Measurements from ENCODE around the gene RPL15. TPM values are rescaled to one million over a fixed set of nuclear protein-coding genes. Genes with fewer than 3 reads are reported as not detected.
"Not testable (repeated sequence)": the region's sequence is repeated elsewhere in the genome, so short reads cannot be mapped to it uniquely, and the experiment has no call there.

The RPL15 gene
- total RNA-seq, 2 experiments from 2014 or later, result 1,249 to 1,693 TPM

GRCh38 chr3:23909341-23909740, 7.6 kb upstream of the RPL15 start:
- no peaks in the 10 kb centered on the region for H3K27me3 Mint-ChIP-seq
- H3K9me3 Mint-ChIP-seq (ENCODE audit: low read depth), result no peaks in the 10 kb centered on the region
- CTCF ChIA-PET, result no interaction called here
- DNase-seq (no peak), ATAC-seq (no peak)
- peaks cover 3% of the 10 kb centered on the region for H3K4me1 Mint-ChIP-seq
- H3K36me3 Mint-ChIP-seq, result peaks cover 6% of the 10 kb centered on the region
- no peak overlapping the region for H3K4me3 Mint-ChIP-seq
- no peak overlapping the region for H3K27ac Mint-ChIP-seq

GRCh38 chr3:23911397-23911796, 5.5 kb upstream of the RPL15 start:
- Mint-ChIP-seq H3K4me3 (no peak overlapping the region), H3K27ac (no peak overlapping the region), H3K9me3 (ENCODE audit: low read depth) (no peaks in the 10 kb centered on the region), H3K36me3 (peaks cover 10% of the 10 kb centered on the region), H3K27me3 (no peaks in the 10 kb centered on the region), H3K4me1 (peaks cover 15% of the 10 kb centered on the region)
- ATAC-seq (no peak), DNase-seq (no peak)
- CTCF ChIA-PET, result no interaction called here

- H3K4me1 Mint-ChIP-seq, result peaks cover 15% of the 10 kb centered on the region
- DNase-seq; CTCF ChIA-PET; H3K27ac Mint-ChIP-seq; H3K9me3 Mint-ChIP-seq (ENCODE audit: low read depth); H3K27me3 Mint-ChIP-seq; H3K4me3 Mint-ChIP-seq; ATAC-seq: not testable (repeated sequence)
- H3K36me3 Mint-ChIP-seq, result peaks cover 14% of the 10 kb centered on the region
Observed at GRCh38 chr3:23912335-23912734, 4.6 kb upstream of the RPL15 start.

- DNase-seq, result no peak
- no peaks in the 10 kb centered on the region for H3K27me3 Mint-ChIP-seq
- peaks cover 22% of the 10 kb centered on the region for H3K36me3 Mint-ChIP-seq
- CTCF ChIA-PET, result no interaction called here
- no peak overlapping the region for H3K4me3 Mint-ChIP-seq
- H3K9me3 Mint-ChIP-seq (ENCODE audit: low read depth), result no peaks in the 10 kb centered on the region
- ATAC-seq, result no peak
- H3K27ac Mint-ChIP-seq, result no peak overlapping the region
- H3K4me1 Mint-ChIP-seq, result peaks cover 19% of the 10 kb centered on the region
Observed at GRCh38 chr3:23913182-23913581, 3.8 kb upstream of the RPL15 start.

- Mint-ChIP-seq H3K36me3 (peaks cover 32% of the 10 kb centered on the region), H3K27ac (no peak overlapping the region), H3K27me3 (no peaks in the 10 kb centered on the region), H3K9me3 (ENCODE audit: low read depth) (no peaks in the 10 kb centered on the region), H3K4me1 (peaks cover 27% of the 10 kb centered on the region), H3K4me3 (no peak overlapping the region)
- CTCF ChIA-PET, result no interaction called here
- DNase-seq, result no peak
- no peak for ATAC-seq
Observed at GRCh38 chr3:23913873-23914743, 2.8 kb upstream of the RPL15 start.

- H3K4me1 Mint-ChIP-seq, result peaks cover 41% of the 10 kb centered on the region
Observed at GRCh38 chr3:23915537-23916108, 1.3 kb upstream of the RPL15 start.

GRCh38 chr3:23916152-23916885, 613 bp upstream of the RPL15 start:
- DNase-seq (no peak), ATAC-seq (peak; percentile 50)
- peaks cover 45% of the 10 kb centered on the region for H3K36me3 Mint-ChIP-seq
- H3K27me3 Mint-ChIP-seq, result no peaks in the 10 kb centered on the region
- CTCF ChIA-PET, result interaction anchor here (1.1 to 2.5 kb wide), 6 partner anchors 9 to 39 kb away, joined by 3 to 10 read pairs (median 4); no protein-coding TSS in a partner anchor
- H3K9me3 Mint-ChIP-seq (ENCODE audit: low read depth), result no peaks in the 10 kb centered on the region
- peak overlapping the region; percentile 99 for H3K4me3 Mint-ChIP-seq
- peak overlapping the region; percentile 95 for H3K27ac Mint-ChIP-seq
- H3K4me1 Mint-ChIP-seq, result peaks cover 41% of the 10 kb centered on the region

More at GRCh38 chr3:23915537-23916108, 1.3 kb upstream of the RPL15 start:
- ATAC-seq (no peak), DNase-seq (no peak)
- Mint-ChIP-seq H3K4me3 (peak overlapping the region; percentile 99), H3K9me3 (ENCODE audit: low read depth) (no peaks in the 10 kb centered on the region), H3K36me3 (peaks cover 40% of the 10 kb centered on the region), H3K27me3 (no peaks in the 10 kb centered on the region), H3K27ac (peak overlapping the region; percentile 6)
- CTCF ChIA-PET, result interaction anchor here (2.2 kb wide), 1 partner anchor 35 kb away, joined by 9 read pairs; no protein-coding TSS in a partner anchor

- H3K27me3 Mint-ChIP-seq; H3K9me3 Mint-ChIP-seq (ENCODE audit: low read depth); DNase-seq; ATAC-seq: not testable (repeated sequence)
- Mint-ChIP-seq H3K36me3 (peaks cover 45% of the 10 kb centered on the region), H3K27ac (peak overlapping the region; percentile 95), H3K4me1 (peaks cover 39% of the 10 kb centered on the region), H3K4me3 (peak overlapping the region; percentile 99)
- CTCF ChIA-PET, result interaction anchor here (1.0 to 2.5 kb wide), 5 partner anchors 7 to 79 kb away, joined by 3 to 10 read pairs (median 4); no protein-coding TSS in a partner anchor
Observed at GRCh38 chr3:23917679-23918303, 859 bp downstream of the RPL15 start.

- DNase-seq; ATAC-seq; H3K9me3 Mint-ChIP-seq (ENCODE audit: low read depth); H3K27me3 Mint-ChIP-seq: not testable (repeated sequence)
- peaks cover 45% of the 10 kb centered on the region for H3K36me3 Mint-ChIP-seq
- CTCF ChIA-PET, result interaction anchor here (0.8 to 2.5 kb wide), 2 partner anchors 25 to 32 kb away, joined by 4 to 10 read pairs; no protein-coding TSS in a partner anchor
- peaks cover 39% of the 10 kb centered on the region for H3K4me1 Mint-ChIP-seq
- peak overlapping the region; percentile 95 for H3K27ac Mint-ChIP-seq
- peak overlapping the region; percentile 99 for H3K4me3 Mint-ChIP-seq
Observed at GRCh38 chr3:23918331-23918730, 1.4 kb downstream of the RPL15 start.

GRCh38 chr3:23919628-23920027, 2.7 kb downstream of the RPL15 start:
- H3K27me3 Mint-ChIP-seq, result no peaks in the 10 kb centered on the region
- DNase-seq, result no peak
- H3K4me3 Mint-ChIP-seq, result no peak overlapping the region
- ATAC-seq, result no peak
- H3K27ac Mint-ChIP-seq, result no peak overlapping the region
- CTCF ChIA-PET, result no interaction called here
- peaks cover 45% of the 10 kb centered on the region for H3K36me3 Mint-ChIP-seq
- no peaks in the 10 kb centered on the region for H3K9me3 Mint-ChIP-seq (ENCODE audit: low read depth)
- peaks cover 38% of the 10 kb centered on the region for H3K4me1 Mint-ChIP-seq

GRCh38 chr3:23920151-23920655, 3.3 kb downstream of the RPL15 start:
- Mint-ChIP-seq H3K9me3 (ENCODE audit: low read depth) (no peaks in the 10 kb centered on the region), H3K4me3 (no peak overlapping the region), H3K36me3 (peaks cover 41% of the 10 kb centered on the region), H3K4me1 (peaks cover 32% of the 10 kb centered on the region), H3K27ac (peak overlapping the region; percentile 49), H3K27me3 (no peaks in the 10 kb centered on the region)
- CTCF ChIA-PET, result no interaction called here
- ATAC-seq (no peak), DNase-seq (no peak)

GRCh38 chr3:23921052-23921511, 4.2 kb downstream of the RPL15 start:
- ATAC-seq (no peak), DNase-seq (no peak)
- Mint-ChIP-seq H3K4me3 (no peak overlapping the region), H3K4me1 (peaks cover 25% of the 10 kb centered on the region), H3K9me3 (ENCODE audit: low read depth) (no peaks in the 10 kb centered on the region), H3K27ac (no peak overlapping the region), H3K27me3 (no peaks in the 10 kb centered on the region), H3K36me3 (peaks cover 41% of the 10 kb centered on the region)
- CTCF ChIA-PET, result interaction anchor here (0.7 kb wide), 1 partner anchor 114 kb away, joined by 3 read pairs; no protein-coding TSS in a partner anchor

GRCh38 chr3:23923786-23924185, 6.9 kb downstream of the RPL15 start:
- H3K4me3 Mint-ChIP-seq, result no peak overlapping the region
- CTCF ChIA-PET, result no interaction called here
- H3K27me3 Mint-ChIP-seq, result no peaks in the 10 kb centered on the region
- no peak overlapping the region for H3K27ac Mint-ChIP-seq
- H3K36me3 Mint-ChIP-seq, result peaks cover 23% of the 10 kb centered on the region
- DNase-seq, result no peak
- H3K9me3 Mint-ChIP-seq (ENCODE audit: low read depth), result no peaks in the 10 kb centered on the region
- ATAC-seq, result no peak
- H3K4me1 Mint-ChIP-seq, result peaks cover 17% of the 10 kb centered on the region
